GM21515 (cell line): Measurements from ENCODE around the gene ZDHHC24.

Experiments used
- ATAC-seq: cut with Tn5 transposase; IDR thresholded peaks from one replicate; pipeline ENCODE4 v1.9.1; 2021; ENCODE audit not compliant: unreplicated experiment

ZDHHC24 gene

DNA sequence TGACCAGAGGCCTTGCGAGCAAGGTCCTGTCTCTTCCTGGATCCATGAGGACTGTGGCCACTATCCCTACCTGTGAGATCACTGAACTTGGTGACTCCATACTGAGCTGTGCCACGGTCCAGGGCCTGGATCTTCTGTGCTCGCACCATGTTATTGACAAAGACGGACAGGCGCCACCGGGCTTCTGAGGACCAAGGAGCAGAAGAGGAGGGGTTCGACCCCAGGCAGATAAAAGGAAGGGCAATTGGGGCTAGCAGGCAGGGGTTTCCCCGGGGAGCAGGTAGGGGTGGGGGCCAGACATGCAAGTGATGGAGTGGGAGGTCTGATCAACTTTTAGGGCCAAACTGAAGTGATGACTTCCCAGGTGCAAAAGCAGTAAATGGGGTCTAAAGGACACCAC, 20.4 kb upstream of the ZDHHC24 start:
- ATAC-seq, result no peak

DNA sequence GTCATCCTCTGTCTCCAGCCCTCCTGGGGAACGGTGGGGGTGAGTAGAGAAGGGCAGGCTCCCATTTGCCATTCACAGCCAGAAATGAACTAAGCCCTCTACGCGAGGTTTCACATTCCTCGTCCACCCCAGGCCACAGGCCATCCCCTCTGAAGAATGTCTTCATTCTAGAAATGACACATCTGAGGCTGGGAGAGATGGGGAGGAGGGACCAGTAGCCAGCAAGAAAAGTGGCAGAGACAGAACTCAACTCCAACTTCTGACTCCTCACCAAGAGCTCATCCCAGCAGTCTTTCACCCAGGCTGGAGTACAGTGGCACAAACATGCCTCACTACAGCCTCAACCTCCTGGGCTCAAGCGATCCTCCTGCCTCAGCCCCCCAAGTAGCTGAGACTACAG, 19.1 kb upstream of the ZDHHC24 start:
- no peak for ATAC-seq

- ATAC-seq, result no peak
Observed at GRCh38 chr11:66564538-66564937, 18.7 kb upstream of the ZDHHC24 start.

GRCh38 chr11:66563832-66564231, 18.0 kb upstream of the ZDHHC24 start:
- no peak for ATAC-seq

DNA sequence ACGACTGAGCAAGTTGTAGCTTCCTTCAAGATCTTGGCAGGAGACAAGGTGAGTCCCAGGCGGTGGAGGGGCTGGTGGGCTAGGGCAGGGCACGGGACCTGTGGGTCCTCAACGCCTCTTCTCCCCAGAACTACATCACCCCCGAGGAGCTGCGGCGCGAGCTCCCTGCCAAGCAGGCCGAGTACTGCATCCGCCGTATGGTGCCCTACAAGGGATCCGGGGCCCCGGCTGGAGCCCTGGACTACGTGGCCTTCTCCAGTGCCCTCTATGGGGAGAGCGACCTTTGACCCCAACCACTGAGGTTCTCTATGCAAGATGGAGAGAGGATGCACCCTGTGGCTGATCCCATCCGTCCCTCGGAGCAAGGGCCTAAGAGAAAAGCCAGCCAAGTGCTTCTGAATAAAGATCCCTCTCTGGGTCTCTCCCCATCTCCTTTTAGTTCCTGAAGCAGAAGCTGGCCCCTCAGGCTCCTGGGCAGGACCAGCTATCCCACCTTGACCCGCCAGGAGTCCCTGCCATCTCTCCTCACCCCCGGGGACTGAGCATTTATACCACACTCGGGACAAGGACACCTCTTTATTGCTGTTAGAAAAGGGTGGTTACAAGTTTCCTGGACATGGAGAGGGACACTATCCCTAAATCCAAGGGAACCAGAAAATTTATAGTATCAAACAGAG, 17.2 kb upstream of the ZDHHC24 start:
- no peak for ATAC-seq

- no peak for ATAC-seq
Observed at GRCh38 chr11:66562275-66562674, 16.4 kb upstream of the ZDHHC24 start.

DNA sequence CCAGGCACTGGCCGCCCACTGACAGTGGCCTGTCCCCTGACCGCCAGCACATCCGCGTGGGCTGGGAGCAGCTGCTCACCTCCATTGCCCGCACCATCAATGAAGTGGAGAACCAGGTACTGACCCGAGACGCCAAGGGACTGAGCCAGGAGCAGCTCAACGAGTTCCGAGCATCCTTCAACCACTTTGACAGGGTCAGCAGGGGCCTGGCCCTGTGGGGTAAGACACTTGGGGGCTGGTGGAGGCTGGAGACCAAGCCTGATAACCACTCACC, 16.1 kb upstream of the ZDHHC24 start:
- no peak for ATAC-seq

DNA sequence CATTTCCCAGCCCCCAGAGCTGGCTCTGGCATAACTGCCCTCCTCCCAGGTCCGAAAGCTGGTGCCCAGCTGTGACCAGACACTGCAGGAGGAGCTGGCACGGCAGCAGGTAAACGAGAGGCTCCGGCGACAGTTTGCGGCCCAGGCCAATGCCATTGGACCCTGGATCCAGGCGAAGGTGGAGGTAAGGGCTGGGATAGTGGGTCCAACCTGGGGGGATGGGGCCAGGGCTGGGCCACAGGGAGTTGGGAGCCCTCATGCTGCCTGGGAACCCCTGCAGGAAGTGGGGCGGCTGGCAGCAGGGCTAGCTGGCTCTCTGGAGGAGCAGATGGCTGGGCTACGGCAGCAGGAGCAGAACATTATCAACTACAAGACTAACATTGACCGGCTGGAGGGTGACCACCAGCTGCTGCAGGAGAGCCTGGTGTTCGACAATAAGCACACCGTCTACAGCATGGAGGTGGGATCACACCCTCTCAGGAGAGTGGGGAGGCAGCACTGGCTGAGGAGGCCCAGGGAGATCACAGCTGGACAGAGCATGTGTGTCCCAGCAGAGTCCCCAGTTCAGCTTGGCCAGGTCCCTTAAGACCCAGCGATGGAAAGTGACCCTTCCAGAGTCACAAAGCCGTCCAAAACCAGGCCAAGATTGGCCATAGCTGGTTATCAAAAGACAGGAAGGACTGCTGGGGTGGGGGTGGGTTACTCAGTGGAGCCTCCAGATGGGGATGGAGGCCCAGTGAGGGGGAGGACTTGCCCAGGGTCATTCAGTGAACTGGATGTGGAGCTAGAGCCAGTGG, 15.5 kb upstream of the ZDHHC24 start:
- no peak for ATAC-seq

DNA sequence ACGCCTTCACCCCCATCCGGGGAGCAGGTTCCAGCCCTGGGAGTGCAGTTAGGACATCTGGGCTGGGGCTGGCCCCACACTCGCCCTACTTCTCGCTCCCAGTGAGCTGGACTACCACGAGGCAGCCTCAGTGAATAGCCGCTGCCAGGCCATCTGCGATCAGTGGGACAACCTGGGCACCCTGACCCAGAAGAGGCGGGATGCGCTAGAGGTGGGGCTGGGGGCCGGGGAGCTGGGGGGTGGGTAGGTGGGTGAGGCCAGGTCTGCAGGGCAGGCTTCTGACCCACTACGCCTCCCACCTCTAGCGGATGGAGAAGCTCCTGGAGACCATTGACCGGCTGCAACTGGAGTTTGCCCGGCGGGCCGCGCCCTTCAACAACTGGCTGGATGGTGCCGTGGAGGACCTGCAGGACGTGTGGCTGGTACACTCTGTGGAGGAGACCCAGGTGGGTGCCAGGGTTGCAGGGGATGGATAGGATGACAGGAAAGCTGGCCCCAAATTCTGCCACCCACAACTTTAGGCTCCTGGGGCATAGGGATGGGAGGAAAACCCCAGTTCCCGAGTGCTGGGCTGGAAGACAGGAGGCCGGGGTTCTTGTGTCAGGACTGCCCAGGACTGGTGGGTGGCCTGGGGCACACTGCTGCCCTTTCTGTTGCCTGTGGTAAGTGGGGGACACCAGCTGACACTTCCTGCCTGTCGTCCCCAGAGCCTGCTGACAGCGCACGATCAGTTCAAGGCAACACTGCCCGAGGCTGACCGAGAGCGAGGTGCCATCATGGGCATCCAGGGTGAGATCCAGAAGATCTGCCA, 14.2 kb upstream of the ZDHHC24 start:
- ATAC-seq, result no peak

DNA sequence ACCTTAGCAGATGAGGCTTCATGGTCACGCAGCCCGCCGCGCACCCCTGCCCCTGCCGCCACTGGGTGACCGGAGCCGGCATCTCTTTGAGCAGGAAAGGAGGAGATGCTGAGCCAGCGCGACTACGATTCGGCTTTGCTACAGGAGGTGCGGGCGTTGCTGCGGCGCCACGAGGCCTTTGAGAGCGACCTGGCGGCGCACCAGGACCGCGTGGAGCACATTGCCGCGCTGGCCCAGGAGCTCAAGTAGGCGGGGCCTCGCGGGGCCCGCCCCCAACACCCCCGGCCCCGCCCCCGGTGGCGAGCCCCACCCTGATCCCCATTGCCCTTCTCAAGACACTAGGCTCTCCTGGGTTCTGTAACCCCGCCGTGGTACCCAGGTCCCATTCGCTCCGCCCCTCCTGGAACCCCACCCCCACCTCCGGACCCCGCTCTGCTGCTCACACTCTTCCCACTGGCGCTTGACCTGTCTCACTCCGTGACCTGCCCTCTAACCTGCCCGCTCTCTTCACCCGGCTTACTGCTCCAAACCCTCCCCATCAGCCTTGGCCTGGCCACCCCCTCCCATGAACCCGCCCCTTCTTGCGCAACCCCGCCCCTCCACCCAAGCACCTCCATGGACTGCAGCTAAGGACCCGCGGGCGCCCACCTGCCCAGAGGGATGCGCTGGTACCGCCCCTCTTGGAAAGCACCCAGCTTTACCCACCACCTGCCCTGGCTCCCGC, 13.5 kb upstream of the ZDHHC24 start:
- ATAC-seq, result no peak

DNA sequence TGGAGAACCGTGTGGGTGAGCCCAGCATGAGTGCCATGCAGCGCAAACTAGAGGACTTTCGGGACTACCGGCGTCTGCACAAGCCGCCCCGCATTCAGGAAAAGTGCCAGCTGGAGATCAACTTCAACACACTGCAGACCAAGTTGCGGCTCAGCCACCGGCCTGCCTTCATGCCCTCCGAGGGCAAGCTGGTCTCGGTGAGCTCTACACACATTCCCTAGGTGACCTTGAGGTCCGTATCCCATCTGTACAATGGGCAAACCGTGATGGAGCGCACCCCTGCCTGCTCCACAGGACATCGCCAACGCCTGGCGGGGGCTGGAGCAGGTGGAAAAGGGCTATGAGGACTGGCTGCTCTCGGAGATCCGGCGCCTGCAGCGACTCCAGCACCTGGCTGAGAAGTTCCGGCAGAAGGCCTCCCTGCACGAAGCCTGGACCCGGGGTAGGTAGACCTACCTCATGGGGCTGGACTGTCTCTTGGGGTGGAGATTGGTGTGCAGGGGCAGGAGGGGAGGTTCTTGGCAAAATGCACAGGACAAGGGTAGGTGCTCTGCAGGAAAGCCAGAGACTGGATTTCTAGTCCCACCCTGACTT, 12.0 kb upstream of the ZDHHC24 start:
- ATAC-seq, result no peak

DNA sequence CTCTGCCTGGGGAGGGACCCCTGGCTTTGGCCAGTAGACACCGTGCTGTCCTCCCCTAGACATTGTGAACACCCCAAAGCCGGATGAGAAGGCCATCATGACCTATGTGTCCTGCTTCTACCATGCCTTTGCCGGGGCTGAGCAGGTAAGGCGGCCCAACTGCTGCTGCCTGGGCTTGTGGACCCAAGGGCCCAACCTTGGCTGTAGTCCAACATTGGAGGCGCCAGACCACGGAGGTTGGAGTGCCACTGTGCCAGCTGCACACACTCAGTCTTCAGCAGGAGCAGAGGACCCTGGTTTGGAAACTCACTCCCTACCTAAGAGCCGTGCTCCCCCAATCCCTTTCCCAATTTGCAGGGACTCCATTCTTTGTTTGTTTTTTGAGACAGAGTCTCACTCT, 10.2 kb upstream of the ZDHHC24 start:
- no peak for ATAC-seq

- no peak for ATAC-seq
Observed at GRCh38 chr11:66555416-66555815, 9.6 kb upstream of the ZDHHC24 start.

DNA sequence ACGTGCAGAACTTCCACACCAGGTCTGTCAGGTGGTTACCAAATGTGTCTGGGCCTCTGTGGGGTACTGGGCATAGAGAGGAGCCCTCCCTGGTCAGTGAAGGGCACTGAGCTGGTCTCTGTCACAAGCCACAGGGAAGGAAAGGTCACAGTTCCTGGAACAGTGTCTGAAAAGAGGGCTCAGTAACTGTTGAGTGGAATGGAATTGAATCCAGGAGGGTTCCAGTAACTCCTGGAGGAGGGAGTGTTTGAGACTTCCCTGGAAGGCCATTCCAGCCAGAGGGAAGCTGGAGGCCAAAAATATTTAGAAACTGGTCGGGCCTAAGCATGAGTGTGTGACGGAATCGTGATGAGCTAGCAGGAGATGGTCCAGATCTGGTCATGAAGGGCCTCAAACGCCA, 8.8 kb upstream of the ZDHHC24 start:
- no peak for ATAC-seq

DNA sequence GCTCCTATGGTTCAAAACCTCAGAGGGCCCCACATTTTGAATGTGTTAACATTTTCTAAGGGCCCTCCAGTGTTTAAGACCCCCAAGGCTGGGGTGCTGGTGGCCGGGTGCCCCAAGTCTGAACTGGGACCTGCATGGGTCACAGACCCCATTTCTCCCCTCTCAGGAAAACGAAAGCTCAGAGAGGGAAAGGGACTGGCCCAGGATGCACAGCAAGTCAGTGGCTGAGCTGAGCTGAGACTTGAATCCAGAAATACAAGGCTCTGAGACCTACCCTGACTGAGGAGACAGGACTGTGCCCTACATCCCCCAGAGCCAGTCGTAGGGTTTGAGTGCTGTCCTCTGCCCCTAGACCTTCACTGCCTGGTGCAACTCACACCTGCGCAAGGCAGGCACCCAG, 5.0 kb upstream of the ZDHHC24 start:
- ATAC-seq, result no peak

- ATAC-seq, result no peak
Observed at GRCh38 chr11:66549696-66550095, 3.8 kb upstream of the ZDHHC24 start.

DNA sequence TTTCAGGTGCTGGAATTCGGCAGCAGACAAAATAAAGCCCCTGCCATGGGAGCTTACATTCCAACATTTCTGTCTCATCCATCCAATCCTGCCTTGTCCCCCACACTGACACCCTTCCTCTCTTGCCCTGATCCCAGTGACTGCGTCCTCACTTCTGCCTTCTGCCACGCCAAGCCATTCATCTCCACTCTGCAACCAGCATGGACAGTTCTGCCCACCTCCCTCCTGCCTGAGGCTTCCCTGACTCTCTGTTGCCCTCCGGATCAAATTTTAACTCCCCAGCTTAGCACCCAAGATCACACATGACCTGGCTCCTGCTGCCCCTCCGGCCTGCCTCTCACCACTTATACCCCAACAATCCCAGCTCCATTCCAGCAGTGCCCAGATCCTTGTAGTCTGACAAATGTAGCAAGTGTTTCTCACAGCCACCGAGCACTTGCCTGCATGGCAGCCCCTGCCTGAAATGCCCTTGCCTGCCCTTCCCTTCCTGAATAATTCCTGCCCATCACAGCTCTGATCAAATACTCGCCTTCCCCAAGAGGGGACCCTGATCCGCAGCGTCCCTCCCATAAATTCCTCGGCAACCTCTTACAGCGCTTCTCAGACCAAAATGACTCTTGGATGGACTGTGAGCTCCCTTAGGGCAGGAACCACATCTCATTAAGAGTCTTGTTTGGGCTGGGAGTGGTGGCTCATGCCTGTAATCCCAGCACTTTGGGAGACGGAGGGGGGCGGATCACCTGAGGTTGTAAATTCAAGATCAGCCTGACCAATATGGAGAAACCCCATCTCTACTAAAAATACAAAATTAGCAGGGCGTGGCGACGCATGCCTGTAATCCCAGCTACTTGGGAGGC, 3.2 kb upstream of the ZDHHC24 start:
- ATAC-seq, result no peak

DNA sequence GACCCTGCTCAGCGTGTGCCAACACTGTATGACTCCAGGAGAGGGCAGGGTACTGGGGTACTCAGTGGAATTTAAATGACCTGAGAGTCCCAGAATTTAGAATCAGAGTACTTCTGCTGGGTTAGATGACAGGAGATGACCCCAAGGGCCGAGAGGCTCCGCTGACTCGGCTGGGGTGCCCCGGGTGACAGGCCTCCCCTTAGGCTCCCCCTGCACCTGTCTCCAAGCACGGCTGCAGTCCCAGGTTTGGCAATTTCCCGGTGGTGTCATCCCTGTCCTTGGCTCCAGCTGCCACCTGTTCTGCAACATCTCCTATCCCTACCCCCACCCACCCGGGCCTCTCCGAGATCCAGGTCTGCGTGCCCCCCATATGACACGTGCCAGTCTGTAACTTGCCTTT, 2.2 kb upstream of the ZDHHC24 start:
- ATAC-seq, result no peak

GRCh38 chr11:66547662-66548009, 1.8 kb upstream of the ZDHHC24 start:
- no peak for ATAC-seq

- ATAC-seq, result no peak
Observed at GRCh38 chr11:66546966-66547661, 1.3 kb upstream of the ZDHHC24 start.
